LHCN-M2 (cell line): ENCODE results near the gene TMEM63A. TPM values are rescaled to one million over a fixed set of nuclear protein-coding genes. Genes with fewer than 3 reads are reported as not detected.
"Not testable (repeated sequence)": the region's sequence is repeated elsewhere in the genome, so short reads cannot be mapped to it uniquely, and the experiment has no call there.

ENCODE experiments used
- DNase-seq: peaks from one replicate; pipeline ENCODE4 v3.0.0-alpha.2; 2012; ENCODE audit warnings: low read depth
- total RNA-seq: library from RNA; depleted of rRNA; stranded (reverse); fragments of >200 nt; gene quantifications from 2 replicates; pipeline ENCODE4 v1.2.3, GENCODE V29; 2014

The TMEM63A gene
- total RNA-seq, 1 experiment from 2014 or later, result 10.2 TPM

GRCh38 chr1:225845571-225846259 lies 36.5 kb downstream of the TMEM63A start:
- peak; percentile 67 for DNase-seq

- DNase-seq, result no peak
Observed at GRCh38 chr1:225845097-225845496, 37.1 kb downstream of the TMEM63A start.

GRCh38 chr1:225844236-225845061 lies 37.7 kb downstream of the TMEM63A start:
- no peak for DNase-seq

GRCh38 chr1:225843426-225843795 lies 38.8 kb downstream of the TMEM63A start:
- DNase-seq, result no peak

- no peak for DNase-seq
Observed at GRCh38 chr1:225842788-225843425, 39.3 kb downstream of the TMEM63A start.

- no peak for DNase-seq
Observed at GRCh38 chr1:225842074-225842473, 40.1 kb downstream of the TMEM63A start.

- no peak for DNase-seq
Observed at GRCh38 chr1:225840713-225841112, 41.5 kb downstream of the TMEM63A start.

- DNase-seq, result no peak
Observed at GRCh38 chr1:225840223-225840610, 42.0 kb downstream of the TMEM63A start.

- DNase-seq, result no peak
Observed at GRCh38 chr1:225838793-225839192, 43.4 kb downstream of the TMEM63A start.

- not testable (repeated sequence) for DNase-seq
Observed at GRCh38 chr1:225836296-225836695, 45.9 kb downstream of the TMEM63A start.

- DNase-seq, result no peak
Observed at GRCh38 chr1:225835856-225836255, 46.3 kb downstream of the TMEM63A start.

- peak; percentile 56 for DNase-seq
Observed at GRCh38 chr1:225834417-225835329, 47.5 kb downstream of the TMEM63A start.

- DNase-seq, result no peak
Observed at GRCh38 chr1:225830841-225831240, 51.3 kb downstream of the TMEM63A start.

- no peak for DNase-seq
Observed at GRCh38 chr1:225828706-225829345, 53.4 kb downstream of the TMEM63A start.

GRCh38 chr1:225827076-225827475 lies 55.1 kb downstream of the TMEM63A start:
- DNase-seq, result no peak

GRCh38 chr1:225825607-225826007 lies 56.6 kb downstream of the TMEM63A start:
- no peak for DNase-seq

- no peak for DNase-seq
Observed at GRCh38 chr1:225825078-225825477, 57.1 kb downstream of the TMEM63A start.

GRCh38 chr1:225824533-225824941 lies 57.6 kb downstream of the TMEM63A start:
- no peak for DNase-seq

- DNase-seq, result no peak
Observed at GRCh38 chr1:225823811-225824261, 58.3 kb downstream of the TMEM63A start.

GRCh38 chr1:225822655-225823403 lies 59.4 kb downstream of the TMEM63A start:
- no peak for DNase-seq
